HG02885 (cell line): ENCODE results near the gene KY.
A peak's percentile ranks its signal among the peaks of the same experiment; 100 is the strongest.
"Not testable (repeated sequence)": the region's sequence is repeated elsewhere in the genome, so short reads cannot be mapped to it uniquely, and the experiment has no call there.

Source experiments
- ATAC-seq: cut with Tn5 transposase; IDR thresholded peaks from one replicate; pipeline ENCODE4 v1.9.1; 2021; ENCODE audit warnings: mild to moderate bottlenecking; ENCODE audit not compliant: unreplicated experiment, poor library complexity

The KY gene

GRCh38 chr3:134607054-134608022, 43.5 kb downstream of the KY start:
- no peak for ATAC-seq

DNA sequence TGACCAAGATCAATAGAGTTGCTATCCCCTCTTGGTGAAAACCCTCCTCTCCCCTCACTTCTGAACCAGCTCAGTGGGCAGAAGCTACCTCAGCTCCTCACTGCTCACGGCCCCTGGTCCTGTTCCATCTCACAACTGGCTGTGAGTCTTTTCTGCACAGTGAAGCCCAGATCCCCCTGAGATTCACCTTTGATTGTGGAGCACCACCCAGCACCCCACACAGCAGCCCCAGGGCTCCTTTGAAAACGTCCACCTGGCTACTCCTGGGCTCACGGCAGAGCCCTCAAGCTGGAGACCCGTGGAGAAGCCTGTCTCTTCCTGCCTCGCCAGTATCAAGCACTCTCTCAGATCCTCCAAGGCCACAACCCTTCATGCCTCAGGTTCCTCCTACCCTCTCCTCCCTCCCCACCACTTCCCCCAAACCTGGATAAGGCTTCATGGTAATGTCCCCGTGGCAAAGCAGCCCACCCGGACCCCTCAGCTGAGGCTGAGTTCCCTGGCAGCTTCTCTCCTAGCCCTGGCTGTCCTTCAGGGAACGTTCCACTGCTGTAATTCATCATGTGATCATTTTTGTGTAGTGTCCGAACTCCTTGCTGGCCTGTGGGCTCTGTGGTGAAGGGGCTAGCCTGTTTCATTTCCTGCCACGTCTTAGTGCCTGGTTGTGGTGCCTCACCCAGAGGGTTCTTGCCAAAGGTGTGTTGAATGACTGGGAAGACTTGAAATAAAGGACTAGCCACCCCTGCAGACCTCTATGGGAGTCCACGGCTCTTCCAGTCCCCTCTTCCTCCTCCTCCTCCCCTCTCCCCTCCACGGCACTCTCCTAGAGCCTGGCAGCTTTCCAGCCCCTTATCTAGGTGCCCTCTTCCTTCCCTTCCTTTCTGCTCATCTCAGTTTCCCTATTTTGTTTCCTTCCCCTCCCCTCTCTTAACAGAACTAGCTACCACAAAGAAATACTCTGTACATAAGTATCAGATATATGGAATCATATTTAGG, 44.5 kb downstream of the KY start:
- ATAC-seq = no peak

- ATAC-seq = no peak
These were observed 45.3 kb downstream of the KY start for GRCh38 chr3:134605556-134605955.

DNA sequence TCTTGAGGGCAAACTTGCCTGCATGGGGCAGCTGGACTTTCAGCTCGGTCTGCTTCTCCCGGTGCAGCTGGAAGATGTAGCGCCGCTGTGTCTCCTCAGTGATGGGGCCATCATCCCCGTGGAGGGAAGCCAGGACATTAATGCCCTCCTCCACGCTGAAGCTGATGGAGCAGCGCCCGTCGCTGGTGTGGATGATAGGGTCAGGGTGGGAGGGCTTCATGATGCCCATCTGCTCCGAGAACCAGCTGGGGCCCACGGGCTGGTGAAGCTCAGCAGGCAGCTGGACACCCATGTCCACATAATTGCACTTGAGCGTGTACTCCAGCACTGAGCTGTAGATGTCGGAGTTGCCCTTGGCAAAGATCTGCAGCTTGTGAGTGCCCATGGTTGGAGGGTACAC, 46.9 kb downstream of the KY start:
- no peak for ATAC-seq

DNA sequence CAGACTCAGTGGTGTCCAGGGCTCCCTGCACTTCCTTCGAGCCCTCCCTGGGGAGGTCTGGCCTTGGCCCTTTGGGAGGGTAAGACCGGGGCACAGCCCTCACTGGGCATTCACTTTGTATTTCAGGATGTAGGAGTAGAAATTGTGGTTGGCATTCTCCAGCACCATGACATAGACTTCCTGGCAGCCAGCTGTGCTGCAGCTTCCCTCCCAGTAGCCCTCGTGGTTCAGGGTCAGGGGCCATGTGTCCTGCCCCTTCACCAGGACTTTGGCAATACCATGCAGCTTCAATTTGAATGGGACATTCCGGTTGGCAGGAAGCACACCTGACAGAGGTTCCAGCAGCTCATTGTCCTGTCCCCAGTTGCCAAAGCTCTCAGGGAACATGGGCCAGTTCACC, 47.3 kb downstream of the KY start:
- no peak for ATAC-seq

GRCh38 chr3:134602440-134602814, 48.4 kb downstream of the KY start:
- ATAC-seq = no peak

- no peak for ATAC-seq
These were observed 49.0 kb downstream of the KY start for GRCh38 chr3:134601539-134602439.

GRCh38 chr3:134600685-134601463, 49.9 kb downstream of the KY start:
- ATAC-seq = peak; percentile 81

GRCh38 chr3:134600206-134600605, 50.6 kb downstream of the KY start:
- ATAC-seq = peak; percentile 10

DNA sequence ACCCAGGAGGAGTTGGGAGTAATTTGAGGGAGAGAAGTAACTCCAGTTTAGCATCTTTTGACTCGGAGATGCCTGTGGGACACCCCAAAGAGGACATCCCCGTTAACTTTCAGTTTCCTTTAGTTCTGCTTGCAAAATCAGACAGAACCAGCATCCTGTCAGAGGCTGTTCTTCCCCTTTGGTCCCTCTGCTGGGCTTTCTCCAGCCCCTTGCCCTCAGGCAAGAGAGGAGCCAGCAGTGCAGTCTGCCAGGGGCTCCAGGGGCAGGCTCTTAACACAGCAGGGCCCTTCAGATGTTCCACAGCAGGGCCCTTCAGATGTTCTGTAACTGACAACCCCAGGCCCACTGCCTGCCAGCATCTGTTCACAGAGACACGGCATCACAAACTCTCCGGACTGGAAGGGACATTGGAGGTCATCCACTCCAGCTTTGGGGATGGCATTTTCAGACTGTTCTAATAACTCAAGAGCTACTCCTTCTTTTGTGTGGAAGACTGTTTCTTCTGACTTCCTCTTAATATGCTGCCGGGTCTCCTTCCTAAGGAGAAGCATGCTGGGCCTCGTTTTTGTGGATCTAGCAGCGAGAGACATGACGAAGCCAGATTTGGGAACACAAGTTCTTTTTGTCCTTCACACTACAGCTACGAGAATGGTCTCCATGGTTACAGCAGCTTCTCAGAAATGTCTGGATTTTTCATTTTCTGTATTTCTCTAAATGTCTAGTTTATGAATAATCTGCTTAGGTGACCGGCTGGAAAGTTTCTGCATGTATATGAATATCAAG, 51.9 kb downstream of the KY start:
- no peak for ATAC-seq

DNA sequence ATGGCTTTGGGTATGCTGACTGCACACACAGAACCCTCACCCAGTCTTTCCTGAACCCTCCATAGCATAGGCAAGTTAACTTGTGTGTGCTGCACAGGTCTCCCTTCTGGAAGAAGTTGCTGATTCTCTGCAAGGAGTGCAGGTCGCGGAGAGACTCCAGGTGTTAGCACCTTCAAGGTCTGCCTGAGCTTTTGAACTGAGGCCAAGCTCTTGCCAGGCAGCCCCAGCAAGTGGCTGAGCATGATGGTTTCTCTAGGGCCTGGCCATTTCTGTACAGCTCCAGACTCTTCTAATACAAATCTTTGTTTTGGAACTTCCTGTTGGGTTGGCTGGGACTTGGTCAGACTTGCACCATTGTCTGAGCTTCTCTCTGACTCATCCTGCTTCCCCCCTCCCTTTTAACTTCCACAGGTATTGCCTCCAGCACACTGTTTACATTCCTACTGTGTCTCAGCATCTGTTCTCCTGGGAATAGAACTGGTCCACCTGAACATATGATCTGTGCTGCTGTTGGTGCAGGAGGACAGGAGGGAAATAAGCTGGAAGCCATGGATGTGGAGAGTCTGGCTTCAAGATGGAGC, 53.3 kb downstream of the KY start:
- ATAC-seq = no peak

- ATAC-seq = not testable (repeated sequence)
These were observed 55.8 kb downstream of the KY start for GRCh38 chr3:134594986-134595385.

- no peak for ATAC-seq
These were observed 56.5 kb downstream of the KY start for GRCh38 chr3:134594331-134594741.

- ATAC-seq = no peak
These were observed 58.0 kb downstream of the KY start for GRCh38 chr3:134592806-134593205.

- ATAC-seq = no peak
These were observed 60.1 kb downstream of the KY start for GRCh38 chr3:134590766-134591165.

- no peak for ATAC-seq
These were observed 71.6 kb downstream of the KY start for GRCh38 chr3:134579141-134579665.

DNA sequence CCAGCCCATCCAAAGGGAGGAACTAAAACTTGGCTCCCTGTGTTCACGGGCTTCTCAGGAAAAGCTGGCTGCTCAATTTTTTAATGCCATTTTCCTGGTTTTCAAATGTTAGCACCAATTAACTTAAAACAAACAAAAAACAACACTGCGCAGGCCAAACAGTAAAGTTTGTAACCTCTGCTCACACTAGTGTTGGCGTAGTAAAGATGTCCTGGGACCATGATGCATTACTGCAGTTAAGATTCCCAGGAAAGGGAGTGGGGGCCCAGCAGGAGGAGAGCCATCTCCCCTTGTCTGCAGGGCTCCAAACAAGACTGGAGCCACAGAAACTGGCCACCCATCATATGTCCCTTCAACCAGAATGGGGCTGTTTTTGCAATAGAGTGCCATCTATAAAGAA, 74.0 kb downstream of the KY start:
- ATAC-seq = no peak

DNA sequence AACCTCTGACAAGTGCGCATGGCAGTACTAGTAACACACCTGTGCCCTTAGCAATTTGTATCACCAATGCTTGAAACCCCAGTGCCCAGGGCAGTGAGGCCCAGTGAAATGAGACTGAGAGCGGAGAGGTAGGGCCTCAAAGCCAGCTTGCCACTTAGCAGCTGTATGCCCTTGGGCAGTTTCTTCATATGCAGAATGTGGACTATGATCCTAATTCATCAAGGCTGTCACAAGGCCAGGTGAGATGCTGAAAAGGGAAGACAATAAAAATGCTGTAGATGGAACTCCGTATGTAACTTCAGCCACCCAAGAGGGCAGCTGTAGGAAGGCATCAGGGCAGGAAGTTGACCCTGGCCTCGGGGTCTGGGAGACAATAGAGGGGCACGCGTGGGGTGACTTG, 74.4 kb downstream of the KY start:
- ATAC-seq = no peak
